GM12865 (cell line): ENCODE measurements around the gene NDOR1.

Experiments used
- DNase-seq: peaks from one replicate; pipeline ENCODE4 v3.0.0; 2010; ENCODE audit warnings: low read depth
- H3K4me3 ChIP-seq: 2 replicates; pipeline ENCODE4 v1.5.1; 2011; ENCODE audit warnings: mild to moderate bottlenecking, low read depth, low read length, control low read depth
- CTCF ChIP-seq: IDR thresholded peaks from 2 replicates; pipeline ENCODE4 v1.5.1; 2011; ENCODE audit warnings: low read length, control low read depth, low read depth, inconsistent platforms; ENCODE audit not compliant: insufficient read depth; ENCODE audit errors: missing control alignments

NDOR1 gene

GRCh38 chr9:137194909-137195308 is 10.6 kb upstream of the NDOR1 start:
- no peak for TF ChIP-seq CTCF

GRCh38 chr9:137195525-137196220 is 9.8 kb upstream of the NDOR1 start:
- H3K4me3 ChIP-seq = no peak overlapping the region
- no peak for TF ChIP-seq CTCF
- DNase-seq = no peak

More at GRCh38 chr9:137194909-137195308, 10.6 kb upstream of the NDOR1 start:
- H3K4me3 ChIP-seq = no peak overlapping the region
- no peak for DNase-seq

- no peak for DNase-seq
- no peak for TF ChIP-seq CTCF
- no peak overlapping the region for H3K4me3 ChIP-seq
Observed at GRCh38 chr9:137198051-137198901, 7.2 kb upstream of the NDOR1 start.

GRCh38 chr9:137198902-137199283 is 6.6 kb upstream of the NDOR1 start:
- DNase-seq = no peak
- no peak for TF ChIP-seq CTCF
- no peak overlapping the region for H3K4me3 ChIP-seq

- no peak for TF ChIP-seq CTCF
- H3K4me3 ChIP-seq = peak overlapping the region; percentile 39
- no peak for DNase-seq
Observed at GRCh38 chr9:137199411-137200121, 5.9 kb upstream of the NDOR1 start.

GRCh38 chr9:137200311-137201204 is 4.9 kb upstream of the NDOR1 start, which contains the start of gene TPRN:
Gene TPRN (minus strand): TSS chr9:137200741. CDS start chr9:137200711, 30 bp downstream.
- peak; percentile 100 for DNase-seq
- no peak for TF ChIP-seq CTCF
- H3K4me3 ChIP-seq = peak within 1 kb of the TSS; percentile 79
